GM23338 (cell line): Measurements from ENCODE around the gene SLC2A1. TPM values are rescaled to one million over a fixed set of nuclear protein-coding genes. Genes with fewer than 3 reads are reported as not detected.
A peak's percentile ranks its signal among the peaks of the same experiment; 100 is the strongest.

Experiments
- ATAC-seq: fragments of 200-7000 bp; cut with Tn5 transposase; 3 replicates; pipeline ENCODE4 v1.9.1; 2020
- DNase-seq: peaks from one replicate; pipeline ENCODE4 v3.0.0-alpha.2; 2015; ENCODE audit warnings: low spot score
- H2AFZ ChIP-seq: fragments of 200-600 bp; sonication (generic); 2 replicates; pipeline ENCODE4 v1.8.0; 2016; ENCODE audit warnings: antibody characterized with exemption, mild to moderate bottlenecking, moderate library complexity
- H3F3A ChIP-seq: fragments of 200-600 bp; sonication (generic); replicated peaks from 2 replicates; pipeline ENCODE4 v1.8.0; 2017; ENCODE audit warnings: antibody characterized with exemption, mixed run types, low read depth
- H3K27ac ChIP-seq: fragments of 200-600 bp; sonication (generic); 2 replicates; pipeline ENCODE4 v1.6.1; 2016; ENCODE audit warnings: low read depth
- H3K27me3 ChIP-seq: fragments of 200-600 bp; sonication (generic); 2 replicates; pipeline ENCODE4 v1.8.0; 2016; ENCODE audit warnings: mild to moderate bottlenecking, mixed run types, moderate library complexity; ENCODE audit not compliant: insufficient read depth
- H3K36me3 ChIP-seq: fragments of 200-600 bp; sonication (generic); 2 replicates; pipeline ENCODE4 v1.8.0; 2016; ENCODE audit warnings: mild to moderate bottlenecking; ENCODE audit not compliant: insufficient read depth
- H3K4me1 ChIP-seq: fragments of 200-600 bp; sonication (generic); 2 replicates; pipeline ENCODE4 v1.8.0; 2016; ENCODE audit warnings: mild to moderate bottlenecking, moderate library complexity; ENCODE audit not compliant: insufficient read depth
- H3K4me2 ChIP-seq: fragments of 200-600 bp; sonication (generic); 2 replicates; pipeline ENCODE4 v1.7.1; 2017; ENCODE audit warnings: mixed run types
- H3K4me3 ChIP-seq: fragments of 200-600 bp; sonication (generic); 2 replicates; pipeline ENCODE4 v1.6.1; 2016; ENCODE audit warnings: mixed run types
- H3K79me2 ChIP-seq: fragments of 200-600 bp; sonication (generic); replicated peaks from 2 replicates; pipeline ENCODE4 v1.8.0; 2017; ENCODE audit warnings: mild to moderate bottlenecking; ENCODE audit not compliant: insufficient read depth
- H3K9me2 ChIP-seq: fragments of 200-600 bp; sonication (generic); 2 replicates; pipeline ENCODE4 v1.8.0; 2017; ENCODE audit not compliant: insufficient read depth
- H4K20me1 ChIP-seq: fragments of 200-600 bp; sonication (generic); replicated peaks from 2 replicates; pipeline ENCODE4 v1.8.0; 2017; ENCODE audit warnings: mild to moderate bottlenecking; ENCODE audit not compliant: insufficient read depth
- H3K27ac Mint-ChIP-seq: 2 replicates; pipeline ENCODE4 v1.8.0; 2020; ENCODE audit warnings: inconsistent platforms, mild to moderate bottlenecking, moderate library complexity, mixed read lengths
- H3K27me3 Mint-ChIP-seq: 3 replicates; pipeline ENCODE4 v1.8.0; 2022; ENCODE audit warnings: low read depth, mild to moderate bottlenecking, moderate library complexity, mixed read lengths, inconsistent platforms; ENCODE audit not compliant: insufficient read depth, poor library complexity
- H3K36me3 Mint-ChIP-seq: 3 replicates; pipeline ENCODE4 v1.8.0; 2021; ENCODE audit warnings: low read depth, mild to moderate bottlenecking, inconsistent platforms, moderate library complexity, mixed read lengths
- H3K4me1 Mint-ChIP-seq: 3 replicates; pipeline ENCODE4 v1.8.0; 2020; ENCODE audit warnings: mild to moderate bottlenecking, inconsistent platforms, mixed read lengths
- H3K4me3 Mint-ChIP-seq: 3 replicates; pipeline ENCODE4 v1.8.0; 2021; ENCODE audit warnings: moderate library complexity, mild to moderate bottlenecking, inconsistent platforms, mixed read lengths
- H3K9me3 Mint-ChIP-seq: 3 replicates; pipeline ENCODE4 v1.8.0; 2020; ENCODE audit warnings: moderate library complexity, mild to moderate bottlenecking, inconsistent platforms, mixed read lengths
- CREB1 ChIP-seq: fragments of 250-450 bp; sonication (Bioruptor Pico); IDR thresholded peaks from 2 replicates; pipeline ENCODE4 v1.5.0; 2020; ENCODE audit warnings: low read depth, mild to moderate bottlenecking, moderate library complexity
- EZH2 ChIP-seq: fragments of 200-600 bp; sonication (generic); IDR thresholded peaks from one replicate; pipeline ENCODE4 v1.8.0; 2017; ENCODE audit warnings: antibody characterized with exemption, mild to moderate bottlenecking, low read depth; ENCODE audit not compliant: unreplicated experiment
- EZH2phosphoT487 ChIP-seq: fragments of 200-600 bp; sonication (generic); IDR thresholded peaks from one replicate; pipeline ENCODE4 v1.8.1; 2018; ENCODE audit warnings: antibody characterized with exemption; ENCODE audit not compliant: unreplicated experiment
- JUNB ChIP-seq: IDR thresholded peaks from one replicate; pipeline ENCODE4 v1.6.1; 2016; ENCODE audit warnings: antibody characterized with exemption; ENCODE audit not compliant: unreplicated experiment
- NANOG ChIP-seq: IDR thresholded peaks from 2 replicates; pipeline ENCODE4 v1.6.1; 2016; ENCODE audit warnings: antibody characterized with exemption, borderline replicate concordance
- POLR2AphosphoS5 ChIP-seq: IDR thresholded peaks from 2 replicates; pipeline ENCODE4 v1.6.1; 2016; ENCODE audit warnings: antibody characterized with exemption, low read depth
- STAT1 ChIP-seq: IDR thresholded peaks from one replicate; pipeline ENCODE4 v1.6.1; 2016; ENCODE audit warnings: antibody characterized with exemption; ENCODE audit not compliant: unreplicated experiment
- ZNF114 ChIP-seq: fragments of 250-450 bp; sonication (Bioruptor Pico); IDR thresholded peaks from 2 replicates; pipeline ENCODE4 v1.5.0; 2020; ENCODE audit warnings: mild to moderate bottlenecking, moderate library complexity
- polyA plus RNA-seq: library from polyadenylated mRNA; unstranded; fragments of >200 nt; fragmentation: Nextera tagmentation; extraction: Ambion mirVana; gene quantifications from 2 replicates; pipeline ENCODE4 v1.2.1, GENCODE V29; 2016
- total RNA-seq: library from RNA; depleted of rRNA; stranded (reverse); fragments of >200 nt; shearing (Covaris generic); gene quantifications from 2 replicates; pipeline ENCODE4 v1.2.3, GENCODE V29; 2014
- TF ChIP-seq, protein P1 (sequence below), 2 experiments: fragments of 200-600 bp in 1 of 2; sonication (generic) in 1 of 2; conservative IDR thresholded peaks; 2 replicates each; pipeline versions ENCODE4 v1.5.1 to v1.6.1; 2016 to 2017; ENCODE audit warnings: antibody characterized with exemption in 2 of 2, low read depth in 2 of 2, mild to moderate bottlenecking in 2 of 2, moderate library complexity in 1 of 2
- TF ChIP-seq, protein P2 (sequence below): fragments of 250-450 bp; sonication (Bioruptor Pico); IDR thresholded peaks from 2 replicates; pipeline ENCODE4 v1.5.0; 2020; ENCODE audit warnings: mild to moderate bottlenecking, moderate library complexity

Gene SLC2A1
- total and polyA plus RNA-seq, 2 experiments from 2014 or later = 66.1 to 305 TPM

DNA sequence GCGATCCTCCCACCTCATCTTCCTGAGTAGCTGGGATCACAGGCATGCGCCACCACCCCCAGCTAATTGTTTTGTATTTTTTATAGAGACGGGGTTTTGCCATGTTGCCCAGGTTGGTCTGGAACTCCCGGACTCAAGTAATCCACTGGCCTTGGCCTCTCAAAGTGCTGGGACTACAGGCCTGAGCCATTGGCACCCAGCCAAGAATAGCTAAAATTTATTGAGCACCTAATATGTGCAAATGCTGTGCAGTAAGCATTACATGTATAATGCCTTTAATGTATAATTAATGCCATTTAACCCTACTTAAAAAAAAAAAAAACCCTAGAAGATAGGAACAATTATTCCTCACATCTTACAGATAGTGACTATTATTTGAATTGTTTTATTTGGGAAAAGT is 69.4 kb downstream of the SLC2A1 start:
- Histone ChIP-seq H3K27ac (no peak overlapping the region), H3K27me3 (no peaks in the 10 kb centered on the region), H3K4me3 (no peak overlapping the region), H3F3A (no peaks in the 10 kb centered on the region), H2AFZ (no peak overlapping the region), H3K4me1 (no peaks in the 10 kb centered on the region), H3K9me2 (no peaks in the 10 kb centered on the region), H3K79me2 (no peaks in the 10 kb centered on the region), H3K36me3 (no peaks in the 10 kb centered on the region), H4K20me1 (no peaks in the 10 kb centered on the region), H3K4me2 (no peak overlapping the region)
- H3K27me3 Mint-ChIP-seq = no peaks in the 10 kb centered on the region
- no peaks in the 10 kb centered on the region for H3K36me3 Mint-ChIP-seq
- DNase-seq (no peak), ATAC-seq (no peak)
- H3K9me3 Mint-ChIP-seq = no peaks in the 10 kb centered on the region
- no peaks in the 10 kb centered on the region for H3K4me1 Mint-ChIP-seq
- TF ChIP-seq STAT1 (no peak), EZH2 (no peak), ZNF114 (CRISPR knock-in tag) (no peak)
- H3K4me3 Mint-ChIP-seq = no peak overlapping the region
- H3K27ac Mint-ChIP-seq = no peak overlapping the region

DNA sequence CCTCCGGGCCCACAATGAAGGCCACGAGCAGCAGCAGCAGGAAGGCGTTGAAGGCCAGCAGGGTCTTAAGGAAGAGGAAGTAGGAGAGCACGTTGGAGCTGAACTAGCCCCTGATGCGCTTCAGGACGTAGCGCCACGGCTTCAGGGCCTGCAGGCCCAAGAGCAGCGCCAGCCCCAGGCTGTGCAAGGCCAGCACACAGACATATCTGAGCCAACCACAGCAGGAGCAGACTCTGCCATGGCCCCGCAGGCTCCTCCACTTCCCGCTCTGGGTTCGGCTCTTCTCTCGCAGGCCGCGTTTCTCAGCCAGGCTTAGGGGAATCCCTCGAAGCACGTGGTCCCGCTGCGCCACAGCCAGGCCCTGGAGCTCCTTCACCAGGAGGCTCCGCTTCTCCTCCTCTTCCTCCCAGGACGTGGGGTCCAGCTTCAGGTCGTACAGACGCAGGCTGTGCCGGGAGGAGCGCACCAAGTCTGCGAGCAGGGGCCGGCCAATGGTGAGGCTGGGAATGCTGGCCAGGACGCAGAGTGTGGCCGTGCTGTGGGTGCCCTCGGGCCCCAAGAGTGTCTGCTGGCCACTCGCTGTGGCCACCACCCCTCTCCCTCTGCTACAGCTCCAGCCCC is 70.5 kb downstream of the SLC2A1 start:
- no peak overlapping the region for H3K4me2 ChIP-seq
- H3K36me3 ChIP-seq = no peaks in the 10 kb centered on the region
- no peaks in the 10 kb centered on the region for H3K4me1 Mint-ChIP-seq
- no peaks in the 10 kb centered on the region for H3K9me2 ChIP-seq
- peak overlapping the region; percentile 99 for H2AFZ ChIP-seq
- no peak overlapping the region for H3K4me3 Mint-ChIP-seq
- no peaks in the 10 kb centered on the region for H3K36me3 Mint-ChIP-seq
- no peaks in the 10 kb centered on the region for H4K20me1 ChIP-seq
- ATAC-seq (peak; percentile 67), DNase-seq (peak; percentile 26)
- no peaks in the 10 kb centered on the region for H3K79me2 ChIP-seq
- H3K27ac Mint-ChIP-seq = no peak overlapping the region
- H3K9me3 Mint-ChIP-seq = no peaks in the 10 kb centered on the region
- H3K27me3 Mint-ChIP-seq = no peaks in the 10 kb centered on the region
- H3K27me3 ChIP-seq = no peaks in the 10 kb centered on the region
- H3K27ac ChIP-seq = no peak overlapping the region
- no peaks in the 10 kb centered on the region for H3F3A ChIP-seq
- H3K4me1 ChIP-seq = no peaks in the 10 kb centered on the region
- TF ChIP-seq, protein P1, sequence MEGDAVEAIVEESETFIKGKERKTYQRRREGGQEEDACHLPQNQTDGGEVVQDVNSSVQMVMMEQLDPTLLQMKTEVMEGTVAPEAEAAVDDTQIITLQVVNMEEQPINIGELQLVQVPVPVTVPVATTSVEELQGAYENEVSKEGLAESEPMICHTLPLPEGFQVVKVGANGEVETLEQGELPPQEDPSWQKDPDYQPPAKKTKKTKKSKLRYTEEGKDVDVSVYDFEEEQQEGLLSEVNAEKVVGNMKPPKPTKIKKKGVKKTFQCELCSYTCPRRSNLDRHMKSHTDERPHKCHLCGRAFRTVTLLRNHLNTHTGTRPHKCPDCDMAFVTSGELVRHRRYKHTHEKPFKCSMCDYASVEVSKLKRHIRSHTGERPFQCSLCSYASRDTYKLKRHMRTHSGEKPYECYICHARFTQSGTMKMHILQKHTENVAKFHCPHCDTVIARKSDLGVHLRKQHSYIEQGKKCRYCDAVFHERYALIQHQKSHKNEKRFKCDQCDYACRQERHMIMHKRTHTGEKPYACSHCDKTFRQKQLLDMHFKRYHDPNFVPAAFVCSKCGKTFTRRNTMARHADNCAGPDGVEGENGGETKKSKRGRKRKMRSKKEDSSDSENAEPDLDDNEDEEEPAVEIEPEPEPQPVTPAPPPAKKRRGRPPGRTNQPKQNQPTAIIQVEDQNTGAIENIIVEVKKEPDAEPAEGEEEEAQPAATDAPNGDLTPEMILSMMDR (conservative IDR thresholded peaks at IDR 0.05; ENCODE audit: low read depth in 2 of 2) = no peak
- TF ChIP-seq NANOG = no peak
- TF ChIP-seq JUNB = no peak
- TF ChIP-seq STAT1 = no peak
- no peak for TF ChIP-seq CREB1 (CRISPR knock-in tag)
- TF ChIP-seq POLR2AphosphoS5 = no peak
- H3K4me3 ChIP-seq = no peak overlapping the region

DNA sequence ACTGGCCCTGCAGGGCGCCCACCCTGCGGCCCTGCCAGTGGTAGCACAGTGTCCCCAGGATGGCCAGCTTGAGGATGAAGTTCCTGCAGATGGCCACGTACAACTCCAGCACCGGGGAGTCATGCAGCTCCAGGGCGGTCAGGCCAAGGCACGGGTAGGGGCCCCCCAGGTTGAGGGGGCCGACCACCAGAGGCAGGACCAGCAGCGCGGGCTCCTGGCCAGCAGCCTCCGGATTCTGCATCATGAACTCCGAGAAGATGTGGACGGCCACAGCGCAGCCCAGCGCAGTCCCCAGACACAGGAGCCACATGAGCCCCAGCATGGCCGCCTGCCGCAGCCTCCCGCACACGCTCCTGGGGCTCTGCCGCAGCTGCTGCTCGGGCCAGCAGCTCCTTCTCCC is 71.3 kb downstream of the SLC2A1 start:
- H4K20me1 ChIP-seq = no peaks in the 10 kb centered on the region
- TF ChIP-seq, protein P2, sequence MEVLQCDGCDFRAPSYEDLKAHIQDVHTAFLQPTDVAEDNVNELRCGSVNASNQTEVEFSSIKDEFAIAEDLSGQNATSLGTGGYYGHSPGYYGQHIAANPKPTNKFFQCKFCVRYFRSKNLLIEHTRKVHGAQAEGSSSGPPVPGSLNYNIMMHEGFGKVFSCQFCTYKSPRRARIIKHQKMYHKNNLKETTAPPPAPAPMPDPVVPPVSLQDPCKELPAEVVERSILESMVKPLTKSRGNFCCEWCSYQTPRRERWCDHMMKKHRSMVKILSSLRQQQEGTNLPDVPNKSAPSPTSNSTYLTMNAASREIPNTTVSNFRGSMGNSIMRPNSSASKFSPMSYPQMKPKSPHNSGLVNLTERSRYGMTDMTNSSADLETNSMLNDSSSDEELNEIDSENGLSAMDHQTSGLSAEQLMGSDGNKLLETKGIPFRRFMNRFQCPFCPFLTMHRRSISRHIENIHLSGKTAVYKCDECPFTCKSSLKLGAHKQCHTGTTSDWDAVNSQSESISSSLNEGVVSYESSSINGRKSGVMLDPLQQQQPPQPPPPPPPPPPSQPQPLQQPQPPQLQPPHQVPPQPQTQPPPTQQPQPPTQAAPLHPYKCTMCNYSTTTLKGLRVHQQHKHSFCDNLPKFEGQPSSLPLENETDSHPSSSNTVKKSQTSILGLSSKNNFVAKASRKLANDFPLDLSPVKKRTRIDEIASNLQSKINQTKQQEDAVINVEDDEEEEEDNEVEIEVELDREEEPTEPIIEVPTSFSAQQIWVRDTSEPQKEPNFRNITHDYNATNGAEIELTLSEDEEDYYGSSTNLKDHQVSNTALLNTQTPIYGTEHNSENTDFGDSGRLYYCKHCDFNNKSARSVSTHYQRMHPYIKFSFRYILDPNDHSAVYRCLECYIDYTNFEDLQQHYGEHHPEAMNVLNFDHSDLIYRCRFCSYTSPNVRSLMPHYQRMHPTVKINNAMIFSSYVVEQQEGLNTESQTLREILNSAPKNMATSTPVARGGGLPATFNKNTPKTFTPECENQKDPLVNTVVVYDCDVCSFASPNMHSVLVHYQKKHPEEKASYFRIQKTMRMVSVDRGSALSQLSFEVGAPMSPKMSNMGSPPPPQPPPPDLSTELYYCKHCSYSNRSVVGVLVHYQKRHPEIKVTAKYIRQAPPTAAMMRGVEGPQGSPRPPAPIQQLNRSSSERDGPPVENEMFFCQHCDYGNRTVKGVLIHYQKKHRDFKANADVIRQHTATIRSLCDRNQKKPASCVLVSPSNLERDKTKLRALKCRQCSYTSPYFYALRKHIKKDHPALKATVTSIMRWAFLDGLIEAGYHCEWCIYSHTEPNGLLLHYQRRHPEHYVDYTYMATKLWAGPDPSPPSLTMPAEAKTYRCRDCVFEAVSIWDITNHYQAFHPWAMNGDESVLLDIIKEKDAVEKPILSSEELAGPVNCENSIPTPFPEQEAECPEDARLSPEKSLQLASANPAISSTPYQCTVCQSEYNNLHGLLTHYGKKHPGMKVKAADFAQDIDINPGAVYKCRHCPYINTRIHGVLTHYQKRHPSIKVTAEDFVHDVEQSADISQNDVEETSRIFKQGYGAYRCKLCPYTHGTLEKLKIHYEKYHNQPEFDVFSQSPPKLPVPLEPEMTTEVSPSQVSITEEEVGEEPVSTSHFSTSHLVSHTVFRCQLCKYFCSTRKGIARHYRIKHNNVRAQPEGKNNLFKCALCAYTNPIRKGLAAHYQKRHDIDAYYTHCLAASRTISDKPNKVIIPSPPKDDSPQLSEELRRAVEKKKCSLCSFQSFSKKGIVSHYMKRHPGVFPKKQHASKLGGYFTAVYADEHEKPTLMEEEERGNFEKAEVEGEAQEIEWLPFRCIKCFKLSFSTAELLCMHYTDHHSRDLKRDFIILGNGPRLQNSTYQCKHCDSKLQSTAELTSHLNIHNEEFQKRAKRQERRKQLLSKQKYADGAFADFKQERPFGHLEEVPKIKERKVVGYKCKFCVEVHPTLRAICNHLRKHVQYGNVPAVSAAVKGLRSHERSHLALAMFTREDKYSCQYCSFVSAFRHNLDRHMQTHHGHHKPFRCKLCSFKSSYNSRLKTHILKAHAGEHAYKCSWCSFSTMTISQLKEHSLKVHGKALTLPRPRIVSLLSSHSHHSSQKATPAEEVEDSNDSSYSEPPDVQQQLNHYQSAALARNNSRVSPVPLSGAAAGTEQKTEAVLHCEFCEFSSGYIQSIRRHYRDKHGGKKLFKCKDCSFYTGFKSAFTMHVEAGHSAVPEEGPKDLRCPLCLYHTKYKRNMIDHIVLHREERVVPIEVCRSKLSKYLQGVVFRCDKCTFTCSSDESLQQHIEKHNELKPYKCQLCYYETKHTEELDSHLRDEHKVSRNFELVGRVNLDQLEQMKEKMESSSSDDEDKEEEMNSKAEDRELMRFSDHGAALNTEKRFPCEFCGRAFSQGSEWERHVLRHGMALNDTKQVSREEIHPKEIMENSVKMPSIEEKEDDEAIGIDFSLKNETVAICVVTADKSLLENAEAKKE (CRISPR knock-in tag) = no peak
- TF ChIP-seq STAT1 (no peak), EZH2phosphoT487 (no peak)

More for the DNA sequence above, 71.3 kb downstream of the SLC2A1 start:
- no peaks in the 10 kb centered on the region for H3K4me1 Mint-ChIP-seq
- no peak overlapping the region for H3K4me3 Mint-ChIP-seq
- H3K79me2 ChIP-seq = no peaks in the 10 kb centered on the region
- H3K36me3 ChIP-seq = no peaks in the 10 kb centered on the region
- no peak overlapping the region for H3K27ac ChIP-seq
- H3K4me1 ChIP-seq = no peaks in the 10 kb centered on the region
- H3F3A ChIP-seq = no peaks in the 10 kb centered on the region
- H3K9me2 ChIP-seq = no peaks in the 10 kb centered on the region
- no peaks in the 10 kb centered on the region for H3K27me3 ChIP-seq
- H3K9me3 Mint-ChIP-seq = no peaks in the 10 kb centered on the region
- no peaks in the 10 kb centered on the region for H3K36me3 Mint-ChIP-seq
- DNase-seq = no peak
- H2AFZ ChIP-seq = peak overlapping the region; percentile 99
- no peaks in the 10 kb centered on the region for H3K27me3 Mint-ChIP-seq
- H3K4me3 ChIP-seq = no peak overlapping the region
- no peak; the same call in 2 of the 3 replicates for ATAC-seq
- no peak overlapping the region for H3K27ac Mint-ChIP-seq
- no peak overlapping the region for H3K4me2 ChIP-seq
